HepG2 (cell line): Measurements from ENCODE around the gene PTGS2. TPM values are rescaled to one million over a fixed set of nuclear protein-coding genes. Genes with fewer than 3 reads are reported as not detected.
A peak's percentile ranks its signal among the peaks of the same experiment; 100 is the strongest.

Source experiments
- ATAC-seq: fragments of 200-7000 bp; cut with Tn5 transposase; 3 replicates; pipeline ENCODE4 v1.9.1; 2020; ENCODE audit warnings: mild to moderate bottlenecking, moderate library complexity
- BruUV-seq: library from RNA; stranded (reverse); fragments of 400-500 nt; replicated peaks from 2 replicates; lab custom pipeline; 2021; lab: Mats Ljungman, UMichigan
- CTCF ChIA-PET: fragments of 300-600 bp; formaldehyde crosslinking; extraction: SDS; loops from one replicate; lab custom pipeline; 2021; ENCODE audit warnings: low total read pairs, inconsistent platforms, low intra/inter-chr PET ratio; lab: Yijun Ruan, JAX
- POLR2A ChIA-PET: fragments of 350-600 bp; sonication (Branson Sonifier 250); formaldehyde crosslinking; loops from one replicate; lab custom pipeline; 2020; ENCODE audit warnings: antibody characterized with exemption, inconsistent platforms; lab: Yijun Ruan, JAX
- DNase-seq: peaks from one replicate; pipeline ENCODE4 v3.0.0-alpha.2; 2015; ENCODE audit warnings: low spot score
- FAIRE-seq: peaks from 3 replicates; lab custom pipeline; 2011; peaks lifted over from hg19 to GRCh38; lab: Jason Lieb, UNC
- H2AFZ ChIP-seq: one replicate; pipeline ENCODE4 v1.6.1; 2011; ENCODE audit warnings: low read length, inconsistent platforms
- H3K27ac ChIP-seq: fragments of 300-600 bp; 3 replicates; pipeline ENCODE4 v1.8.0; 2011; ENCODE audit warnings: mixed run types, mild to moderate bottlenecking, mixed read lengths, low read length, inconsistent platforms; ENCODE audit not compliant: insufficient read depth; ENCODE audit errors: extremely low read length
- H3K27me3 ChIP-seq, 2 experiments: fragments of 200-600 bp in 1 of 2; 2 replicates in 1 of 2; 3 replicates in 1 of 2; pipeline versions ENCODE4 v1.6.0 to v1.8.0; 2011; ENCODE audit warnings: low read length in 2 of 2, mild to moderate bottlenecking in 2 of 2, moderate library complexity in 2 of 2, inconsistent platforms in 1 of 2; ENCODE audit not compliant: insufficient read depth in 2 of 2, control insufficient read depth in 1 of 2
- H3K36me3 ChIP-seq, 2 experiments: fragments of 200-600 bp in 1 of 2; replicated peaks in 1 of 2; 2 replicates in 1 of 2; 3 replicates in 1 of 2; pipeline versions ENCODE4 v1.5.1 to v1.8.0; 2011; ENCODE audit warnings: low read length in 2 of 2, inconsistent platforms in 1 of 2; ENCODE audit not compliant: insufficient read depth in 2 of 2, control insufficient read depth in 1 of 2
- H3K4me1 ChIP-seq: 2 replicates; pipeline ENCODE4 v1.5.1; 2012; ENCODE audit warnings: low read length, inconsistent platforms; ENCODE audit not compliant: insufficient read depth
- H3K4me2 ChIP-seq: 2 replicates; pipeline ENCODE4 v1.6.0; 2011; ENCODE audit warnings: low read depth, low read length, inconsistent platforms
- H3K4me3 ChIP-seq, 3 experiments: fragments of 200-600 bp in 1 of 3; sonication (generic), shearing (Covaris generic) in 1 of 3; replicated peaks in 1 of 3; 2 replicates each; pipeline ENCODE4 v1.5.1; 2011 to 2016; ENCODE audit warnings: low read length in 3 of 3, inconsistent platforms in 2 of 3, low read depth in 2 of 3, mild to moderate bottlenecking in 2 of 3, control low read depth in 1 of 3, mixed read lengths in 1 of 3; ENCODE audit not compliant: insufficient read depth in 1 of 3
- H3K79me2 ChIP-seq: one replicate; pipeline ENCODE4 v1.6.1; 2011; ENCODE audit warnings: low read length, inconsistent platforms; ENCODE audit not compliant: insufficient read depth
- H3K9ac ChIP-seq: 2 replicates; pipeline ENCODE4 v1.6.0; 2011; ENCODE audit warnings: mild to moderate bottlenecking, low read depth, low read length, inconsistent platforms; ENCODE audit not compliant: insufficient read depth
- H3K9me3 ChIP-seq: 2 replicates; pipeline ENCODE4 v1.5.1; 2012; ENCODE audit warnings: mild to moderate bottlenecking, low read length
- H4K20me1 ChIP-seq: 2 replicates; pipeline ENCODE4 v1.6.0; 2011; ENCODE audit warnings: inconsistent platforms, mild to moderate bottlenecking, low read length, moderate library complexity; ENCODE audit not compliant: insufficient read depth
- ATF7 ChIP-seq, 2 experiments: fragments of 450-650 bp in 1 of 2; sonication (generic) in 1 of 2; formaldehyde crosslinking in 1 of 2; IDR thresholded peaks; 2 replicates each; pipeline versions ENCODE4 v1.4.0 to v1.6.1; 2016 to 2020; ENCODE audit warnings: antibody characterized with exemption in 1 of 2, mild to moderate bottlenecking in 1 of 2, missing genetic modification reagents in 1 of 2
- CREB1 ChIP-seq, 2 experiments: fragments of 450-650 bp in 1 of 2; IDR thresholded peaks; 2 replicates each; pipeline ENCODE4 v1.6.1; 2016 to 2017; ENCODE audit warnings: control low read depth in 1 of 2, mild to moderate bottlenecking in 1 of 2, missing compliant biosample characterization in 1 of 2, missing genetic modification characterization in 1 of 2
- EP300 ChIP-seq, 3 experiments: sonication (generic) in 1 of 3; formaldehyde crosslinking in 1 of 3; IDR thresholded peaks; 2 replicates each; pipeline versions ENCODE4 v1.5.1 to v1.6.1; 2011 to 2020; ENCODE audit warnings: low read depth in 2 of 3, low read length in 2 of 3, borderline replicate concordance in 1 of 3, improper control_type of control experiment in 1 of 3, mild to moderate bottlenecking in 1 of 3, missing genetic modification reagents in 1 of 3, moderate library complexity in 1 of 3
- FOXA3 ChIP-seq: IDR thresholded peaks from 2 replicates; pipeline ENCODE4 v1.6.1; 2016; ENCODE audit warnings: missing genetic modification reagents, missing compliant biosample characterization
- KMT2B ChIP-seq: IDR thresholded peaks from 2 replicates; pipeline ENCODE4 v1.6.1; 2016; ENCODE audit warnings: missing genetic modification reagents, missing compliant biosample characterization
- NONO ChIP-seq, 2 experiments: fragments of 450-650 bp in 1 of 2; sonication (generic) in 1 of 2; formaldehyde crosslinking in 1 of 2; IDR thresholded peaks in 1 of 2; conservative IDR thresholded peaks in 1 of 2; 2 replicates each; pipeline versions ENCODE4 v1.6.1 to v1.8.0; 2017 to 2022; ENCODE audit warnings: mild to moderate bottlenecking in 1 of 2, missing genetic modification reagents in 1 of 2, moderate library complexity in 1 of 2
- NR2F6 ChIP-seq, 2 experiments: IDR thresholded peaks; 2 replicates each; pipeline ENCODE4 v1.6.1; 2016; ENCODE audit warnings: antibody characterized with exemption in 1 of 2, mild to moderate bottlenecking in 1 of 2
- SMARCC2 ChIP-seq: fragments of 450-650 bp; IDR thresholded peaks from 2 replicates; pipeline ENCODE4 v1.6.1; 2017; ENCODE audit warnings: antibody characterized with exemption, mild to moderate bottlenecking
- SOX5 ChIP-seq: IDR thresholded peaks from 2 replicates; pipeline ENCODE4 v1.6.1; 2016; ENCODE audit warnings: borderline replicate concordance
- ZNF550 ChIP-seq: sonication (generic); formaldehyde crosslinking; IDR thresholded peaks from 2 replicates; pipeline ENCODE4 v1.4.0; 2020; ENCODE audit warnings: mild to moderate bottlenecking, missing genetic modification reagents, borderline replicate concordance
- ZNF891 ChIP-seq: sonication (generic); formaldehyde crosslinking; IDR thresholded peaks from 2 replicates; pipeline ENCODE4 v1.5.0; 2020; ENCODE audit warnings: mild to moderate bottlenecking, missing genetic modification reagents
- WGBS: methylation state at CpG from one replicate; pipeline ENCODE4 v1.1.6; 2017; ENCODE audit warnings: low lambda C conversion rate; 5-methylcytosine and 5-hydroxymethylcytosine counted together
- in situ Hi-C: cut with HindIII; loops from 2 replicates; pipeline ENCODE4 v1.10.0; 2017; ENCODE audit warnings: low pct_unique_long_range_greater_than_20kb; ENCODE audit not compliant: extremely low pct_ligation_motif_present
- intact Hi-C: fragments of 100-400 bp; cut with micrococcal nuclease; formaldehyde crosslinking; loops from one replicate; pipeline ENCODE4 v1.10.0; 2022; ENCODE audit not compliant: unreplicated experiment
- polyA plus RNA-seq, 8 experiments: library from polyadenylated mRNA; depleted of rRNA in 3 of 8; stranded (reverse) in 7 of 8; unstranded in 1 of 8; fragments of >200 nt; fragmentation: Illumina TruSeq in 4 of 8; extraction: Trizol in 4 of 8; gene quantifications; 2 replicates each; pipeline versions ENCODE4 v1.2.1 to v1.2.3, GENCODE V29; 2011 to 2016; ENCODE audit warnings: low read depth in 4 of 8, missing spikeins in 1 of 8, mixed read lengths in 1 of 8; ENCODE audit not compliant: insufficient read depth in 1 of 8
- total RNA-seq, 5 experiments: library from RNA; depleted of rRNA; stranded (reverse); fragments of >200 nt; fragmentation: Illumina TruSeq; extraction: Trizol; gene quantifications; 2 replicates each; pipeline ENCODE4 v1.2.3, GENCODE V29; 2016; ENCODE audit warnings: low read depth in 1 of 5
- TF ChIP-seq, protein P1 (sequence below): IDR thresholded peaks from 2 replicates; pipeline ENCODE4 v1.6.1; 2012; ENCODE audit warnings: low read depth, low read length, improper control_type of control experiment
- TF ChIP-seq, protein P2 (sequence below): sonication (generic); formaldehyde crosslinking; IDR thresholded peaks from 2 replicates; pipeline ENCODE4 v1.8.0; 2022; ENCODE audit warnings: missing genetic modification reagents, mild to moderate bottlenecking, borderline replicate concordance
- TF ChIP-seq, protein P3 (sequence below): sonication (generic); formaldehyde crosslinking; IDR thresholded peaks from 2 replicates; pipeline ENCODE4 v1.8.0; 2022; ENCODE audit warnings: mild to moderate bottlenecking, missing genetic modification reagents, borderline replicate concordance
- TF ChIP-seq, protein P4 (sequence below): sonication (generic); formaldehyde crosslinking; IDR thresholded peaks from 2 replicates; pipeline ENCODE4 v1.8.0; 2022; ENCODE audit warnings: mild to moderate bottlenecking, missing genetic modification reagents

PTGS2 gene
- total and polyA plus RNA-seq, 2 of the 13 experiments (the other 11 are each of a cell fraction or from before 2014, with no cell fraction given): not detected

DNA sequence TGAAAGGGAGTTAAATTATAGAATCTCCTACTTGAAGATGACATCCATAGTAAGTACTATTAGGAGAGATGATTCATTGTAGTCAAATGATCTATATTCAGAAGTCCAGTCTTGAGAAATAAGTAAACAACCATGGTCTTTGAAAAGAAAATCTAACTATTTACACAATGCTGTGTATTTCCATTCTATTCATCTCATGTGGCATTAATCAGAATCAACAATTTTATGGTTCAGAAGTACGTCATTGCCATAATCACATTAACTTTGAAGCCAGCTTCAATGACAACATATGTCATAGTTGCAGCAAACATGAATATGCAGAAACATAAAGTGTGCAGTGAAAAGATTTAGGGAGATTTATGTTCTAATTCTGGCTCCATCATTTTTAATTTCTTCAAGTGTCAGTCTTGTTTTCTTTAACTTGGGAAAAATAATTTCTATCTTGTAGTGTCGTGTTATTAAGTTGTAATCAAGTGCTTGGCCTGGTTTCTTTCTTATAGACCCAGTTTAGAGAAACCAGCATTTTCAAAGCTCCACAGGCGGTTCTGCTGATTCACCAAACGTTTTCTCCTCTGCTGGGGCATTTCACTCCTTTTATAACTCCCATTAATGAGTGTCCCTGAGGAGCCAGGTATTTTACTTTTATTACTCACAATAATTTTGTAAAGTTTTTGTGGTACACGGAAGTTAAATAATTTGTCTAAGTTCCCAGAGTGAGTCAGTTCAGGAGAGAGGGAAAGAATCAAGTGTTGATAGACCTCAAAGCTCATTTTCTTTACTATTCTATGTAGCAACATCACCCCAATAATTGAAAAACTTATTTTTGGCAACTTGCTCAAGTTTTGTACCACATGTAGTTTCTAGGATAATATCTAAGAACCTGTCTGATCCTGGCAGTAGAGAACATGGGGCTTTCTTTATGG is 35.9 kb upstream of the PTGS2 start:
- no peak overlapping the region for H3K9ac ChIP-seq
- H2AFZ ChIP-seq: no peak overlapping the region
- H3K36me3 ChIP-seq: no peaks in the 10 kb centered on the region
- intact Hi-C loops (no loop called here), in situ Hi-C loops (no loop called here)
- no peak overlapping the region for H3K4me3 ChIP-seq
- no peak overlapping the region for H3K27ac ChIP-seq
- no peaks in the 10 kb centered on the region for H4K20me1 ChIP-seq
- no peaks in the 10 kb centered on the region for H3K79me2 ChIP-seq
- FAIRE-seq: no peak
- no peak for ATAC-seq
- DNase-seq: peak; percentile 2
- 3% methylated on average over 5 of the region's 5 CpGs for WGBS
- ChIA-PET POLR2A (no interaction called here), CTCF (no interaction called here)
- H3K4me1 ChIP-seq: no peaks in the 10 kb centered on the region
- H3K4me2 ChIP-seq: no peak overlapping the region
- BruUV-seq: no TSS peak
- H3K9me3 ChIP-seq: no peaks in the 10 kb centered on the region
- H3K27me3 ChIP-seq: no peaks in the 10 kb centered on the region
- TF ChIP-seq, protein P1, sequence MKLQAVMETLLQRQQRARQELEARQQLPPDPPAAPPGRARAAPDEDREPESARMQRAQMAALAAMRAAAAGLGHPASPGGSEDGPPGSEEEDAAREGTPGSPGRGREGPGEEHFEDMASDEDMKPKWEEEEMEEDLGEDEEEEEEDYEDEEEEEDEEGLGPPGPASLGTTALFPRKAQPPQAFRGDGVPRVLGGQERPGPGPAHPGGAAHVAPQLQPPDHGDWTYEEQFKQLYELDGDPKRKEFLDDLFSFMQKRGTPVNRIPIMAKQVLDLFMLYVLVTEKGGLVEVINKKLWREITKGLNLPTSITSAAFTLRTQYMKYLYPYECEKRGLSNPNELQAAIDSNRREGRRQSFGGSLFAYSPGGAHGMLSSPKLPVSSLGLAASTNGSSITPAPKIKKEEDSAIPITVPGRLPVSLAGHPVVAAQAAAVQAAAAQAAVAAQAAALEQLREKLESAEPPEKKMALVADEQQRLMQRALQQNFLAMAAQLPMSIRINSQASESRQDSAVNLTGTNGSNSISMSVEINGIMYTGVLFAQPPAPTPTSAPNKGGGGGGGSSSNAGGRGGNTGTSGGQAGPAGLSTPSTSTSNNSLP: peak; percentile 41; the same call in 1 of the 2 replicates
- TF ChIP-seq FOXA3 (CRISPR knock-in tag): peak; percentile 39; the same call in 1 of the 2 replicates
- TF ChIP-seq EP300 (IDR thresholded peaks at IDR 0.05; ENCODE audit: low read depth in 2 of 2, low read length in 2 of 2): peak in 1 of 2 experiments; percentile 12; a peak in 1 of 4 replicates
- no peak for TF ChIP-seq EP300 (CRISPR knock-in tag; IDR thresholded peaks at IDR 0.05; ENCODE audit: borderline replicate concordance)
- TF ChIP-seq SOX5 (CRISPR knock-in tag): 0 out of 2 replicates have a peak, but pooled peaks have one; percentile 27
- no peak for TF ChIP-seq NR2F6 (IDR thresholded peaks at IDR 0.05)
- no peak for TF ChIP-seq NR2F6 (CRISPR knock-in tag; IDR thresholded peaks at IDR 0.05)
- no peak for TF ChIP-seq NONO (IDR thresholded peaks at IDR 0.05)
- TF ChIP-seq NONO (CRISPR knock-in tag; conservative IDR thresholded peaks at IDR 0.05): no peak
- no peak for TF ChIP-seq ZNF550 (CRISPR knock-in tag)
- TF ChIP-seq CREB1 (IDR thresholded peaks at IDR 0.05): peak; percentile 63; the same call in 1 of the 2 replicates
- no peak for TF ChIP-seq CREB1 (CRISPR knock-in tag; IDR thresholded peaks at IDR 0.05)
- TF ChIP-seq, protein P2, sequence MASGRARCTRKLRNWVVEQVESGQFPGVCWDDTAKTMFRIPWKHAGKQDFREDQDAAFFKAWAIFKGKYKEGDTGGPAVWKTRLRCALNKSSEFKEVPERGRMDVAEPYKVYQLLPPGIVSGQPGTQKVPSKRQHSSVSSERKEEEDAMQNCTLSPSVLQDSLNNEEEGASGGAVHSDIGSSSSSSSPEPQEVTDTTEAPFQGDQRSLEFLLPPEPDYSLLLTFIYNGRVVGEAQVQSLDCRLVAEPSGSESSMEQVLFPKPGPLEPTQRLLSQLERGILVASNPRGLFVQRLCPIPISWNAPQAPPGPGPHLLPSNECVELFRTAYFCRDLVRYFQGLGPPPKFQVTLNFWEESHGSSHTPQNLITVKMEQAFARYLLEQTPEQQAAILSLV (CRISPR knock-in tag): no peak
- TF ChIP-seq, protein P3, sequence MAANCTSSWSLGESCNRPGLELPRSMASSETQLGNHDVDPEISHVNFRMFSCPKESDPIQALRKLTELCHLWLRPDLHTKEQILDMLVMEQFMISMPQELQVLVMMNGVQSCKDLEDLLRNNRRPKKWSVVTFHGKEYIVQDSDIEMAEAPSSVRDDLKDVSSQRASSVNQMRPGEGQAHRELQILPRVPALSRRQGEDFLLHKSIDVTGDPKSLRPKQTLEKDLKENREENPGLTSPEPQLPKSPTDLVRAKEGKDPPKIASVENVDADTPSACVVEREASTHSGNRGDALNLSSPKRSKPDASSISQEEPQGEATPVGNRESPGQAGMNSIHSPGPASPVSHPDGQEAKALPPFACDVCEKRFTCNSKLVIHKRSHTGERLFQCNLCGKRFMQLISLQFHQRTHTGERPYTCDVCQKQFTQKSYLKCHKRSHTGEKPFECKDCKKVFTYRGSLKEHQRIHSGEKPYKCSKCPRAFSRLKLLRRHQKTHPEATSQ (CRISPR knock-in tag): no peak
- no peak for TF ChIP-seq KMT2B (CRISPR knock-in tag)
- TF ChIP-seq ATF7 (IDR thresholded peaks at IDR 0.05): 0 out of 2 replicates have a peak, but pooled peaks have one; percentile 2
- TF ChIP-seq ATF7 (CRISPR knock-in tag; IDR thresholded peaks at IDR 0.05): no peak
- TF ChIP-seq ZNF891: no peak
- no peak for TF ChIP-seq SMARCC2
- TF ChIP-seq, protein P4, sequence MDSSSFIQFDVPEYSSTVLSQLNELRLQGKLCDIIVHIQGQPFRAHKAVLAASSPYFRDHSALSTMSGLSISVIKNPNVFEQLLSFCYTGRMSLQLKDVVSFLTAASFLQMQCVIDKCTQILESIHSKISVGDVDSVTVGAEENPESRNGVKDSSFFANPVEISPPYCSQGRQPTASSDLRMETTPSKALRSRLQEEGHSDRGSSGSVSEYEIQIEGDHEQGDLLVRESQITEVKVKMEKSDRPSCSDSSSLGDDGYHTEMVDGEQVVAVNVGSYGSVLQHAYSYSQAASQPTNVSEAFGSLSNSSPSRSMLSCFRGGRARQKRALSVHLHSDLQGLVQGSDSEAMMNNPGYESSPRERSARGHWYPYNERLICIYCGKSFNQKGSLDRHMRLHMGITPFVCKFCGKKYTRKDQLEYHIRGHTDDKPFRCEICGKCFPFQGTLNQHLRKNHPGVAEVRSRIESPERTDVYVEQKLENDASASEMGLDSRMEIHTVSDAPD (CRISPR knock-in tag): no peak
